Adrenal gland (tissue), 12 donors: ENCODE data around the gene NUP153. TPM values are rescaled to one million over a fixed set of nuclear protein-coding genes. Genes with fewer than 3 reads are reported as not detected.

ENCODE experiments used
- DNase-seq, 7 donors: peaks; one replicate each; pipeline ENCODE4 v3.0.0-alpha.2; 2019 to 2020
- H3K27ac ChIP-seq, 5 donors: fragments of 200-600 bp; sonication (generic) in 4 of 5; 1 replicate in 3 of 5; 2 replicates in 2 of 5; pipeline versions ENCODE4 v1.5.1 to v1.8.0; 2016 to 2020; ENCODE audit warnings: mild to moderate bottlenecking in 1 of 5
- H3K27me3 ChIP-seq: fragments of 200-600 bp; 2 replicates; pipeline ENCODE4 v1.8.0; 2021
- H3K36me3 ChIP-seq, 2 donors: fragments of 200-600 bp; replicated peaks in 1 of 2; 1 replicate in 1 of 2; 2 replicates in 1 of 2; pipeline versions ENCODE4 v1.5.1 to v1.8.0; 2018 to 2022
- H3K4me1 ChIP-seq, 2 donors: fragments of 200-600 bp; replicated peaks in 1 of 2; 1 replicate in 1 of 2; 2 replicates in 1 of 2; pipeline versions ENCODE4 v1.5.1 to v1.8.0; 2018 to 2021
- H3K4me3 ChIP-seq, 4 donors: fragments of 200-600 bp; sonication (generic) in 3 of 4; one replicate each; pipeline ENCODE4 v1.5.1; 2016 to 2018
- H3K9me3 ChIP-seq, 3 donors: fragments of 200-600 bp; sonication (generic) in 1 of 3; replicated peaks in 1 of 3; 1 replicate in 2 of 3; 2 replicates in 1 of 3; pipeline versions ENCODE4 v1.5.1 to v1.8.0; 2016 to 2021
- POLR2A ChIP-seq, 2 donors: fragments of 450-650 bp; IDR thresholded peaks; one replicate each; pipeline ENCODE4 v1.6.1; 2017; ENCODE audit warnings: antibody characterized with exemption in 2 of 2, mild to moderate bottlenecking in 2 of 2, moderate library complexity in 1 of 2
- WGBS, 4 donors: extraction: QIAGEN DNeasy Blood & Tissue Kit in 2 of 4; methylation state at CpG; one replicate each; pipeline versions ENCODE4 v1.1.5 to v1.1.7; 2013 to 2017; 5-methylcytosine and 5-hydroxymethylcytosine counted together
- intact Hi-C, 2 donors: fragments of 100-400 bp; cut with DNase I; formaldehyde crosslinking; loops; one replicate each; pipeline versions ENCODE4 v1.14.1 to v1.15.0; 2022 to 2023
- polyA plus RNA-seq, 3 donors: library from polyadenylated mRNA; stranded (reverse); fragments of 200-250 nt in 2 of 3; fragments of 350-450 nt in 1 of 3; fragmentation: Illumina TruSeq in 1 of 3; extraction: RNeasy Lipid Tissue Mini Kit (QIAGEN cat#74804) in 1 of 3; gene quantifications; one replicate each; pipeline ENCODE4 v1.2.3, GENCODE V29; 2013 to 2014
- total RNA-seq, 9 donors: library from RNA; depleted of rRNA in 4 of 9; stranded (reverse); fragments of >200 nt in 4 of 9; fragments of 120-200 nt in 1 of 9; fragmentation: NEBNext Ultra II Directional in 1 of 9; extraction: Animal tissue kit (Norgen Biotek cat#: 25700) in 1 of 9; gene quantifications; one replicate each; pipeline versions ENCODE4 v1.1.0 to v1.2.4, GENCODE V29; 2013 to 2023
- TF ChIP-seq, protein P1 (sequence below), 6 experiments: fragments of 450-650 bp in 4 of 6; fragments of 200-600 bp in 2 of 6; sonication (generic) in 1 of 6; IDR thresholded peaks; 1 replicate in 5 of 6; 2 replicates in 1 of 6; pipeline versions ENCODE4 v1.5.1 to v1.8.0; 2016 to 2021; ENCODE audit warnings: antibody characterized with exemption in 6 of 6, mild to moderate bottlenecking in 2 of 6, moderate library complexity in 1 of 6
- donor health status: healthy with polysubstance abuse.
- donor health status: Bipolar disorder and iron deficiency.
- donor health status: DM: yes; HTN: yes; CAD: no.
- donor health status: DM: no; HTN: no; CAD: no.
- donor health status: DM: no; HTN: no; CAD: no.
- donor health status: DM: yes; HTN: yes; CAD: no.

The NUP153 gene
- total and polyA plus RNA-seq, 12 donors: 4.6 to 31.4 (median 28.2) TPM

- peak; percentile 42 to 74 (median 57) for DNase-seq
- peaks cover 40 to 52% of the 10 kb centered on the region in 2 donors for H3K4me1 ChIP-seq
- H3K4me3 ChIP-seq: peak overlapping the region in 3 of 4 donors; percentile 65 to 90 (median 88)
- intact Hi-C loops: loop anchor here (5.0 to 10.0 kb wide), 2 partner anchors 101 to 103 kb away; partner anchors contain the start of gene FAM8A1 (in 2 of the 2)
- H3K9me3 ChIP-seq: no peaks in the 10 kb centered on the region
- no peak for TF ChIP-seq POLR2A (IDR thresholded peaks at IDR 0.05)
- TF ChIP-seq, protein P1, sequence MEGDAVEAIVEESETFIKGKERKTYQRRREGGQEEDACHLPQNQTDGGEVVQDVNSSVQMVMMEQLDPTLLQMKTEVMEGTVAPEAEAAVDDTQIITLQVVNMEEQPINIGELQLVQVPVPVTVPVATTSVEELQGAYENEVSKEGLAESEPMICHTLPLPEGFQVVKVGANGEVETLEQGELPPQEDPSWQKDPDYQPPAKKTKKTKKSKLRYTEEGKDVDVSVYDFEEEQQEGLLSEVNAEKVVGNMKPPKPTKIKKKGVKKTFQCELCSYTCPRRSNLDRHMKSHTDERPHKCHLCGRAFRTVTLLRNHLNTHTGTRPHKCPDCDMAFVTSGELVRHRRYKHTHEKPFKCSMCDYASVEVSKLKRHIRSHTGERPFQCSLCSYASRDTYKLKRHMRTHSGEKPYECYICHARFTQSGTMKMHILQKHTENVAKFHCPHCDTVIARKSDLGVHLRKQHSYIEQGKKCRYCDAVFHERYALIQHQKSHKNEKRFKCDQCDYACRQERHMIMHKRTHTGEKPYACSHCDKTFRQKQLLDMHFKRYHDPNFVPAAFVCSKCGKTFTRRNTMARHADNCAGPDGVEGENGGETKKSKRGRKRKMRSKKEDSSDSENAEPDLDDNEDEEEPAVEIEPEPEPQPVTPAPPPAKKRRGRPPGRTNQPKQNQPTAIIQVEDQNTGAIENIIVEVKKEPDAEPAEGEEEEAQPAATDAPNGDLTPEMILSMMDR (IDR thresholded peaks at IDR 0.05): no peak
- WGBS, 4 donors: 0 to 2% (median 1%) methylated on average over 10 of the region's 10 CpGs
- no peaks in the 10 kb centered on the region for H3K27me3 ChIP-seq
- peak overlapping the region; percentile 96 to 99 (median 99) for H3K27ac ChIP-seq
- H3K36me3 ChIP-seq: no peaks in the 10 kb centered on the region
These were observed 1.3 kb downstream of the NUP153 start for GRCh38 chr6:17705428-17705777.

GRCh38 chr6:17703256-17703694 lies 3.5 kb downstream of the NUP153 start:
- Histone ChIP-seq H3K36me3 (no peaks in the 10 kb centered on the region), H3K4me3 (no peak overlapping the region), H3K9me3 (no peaks in the 10 kb centered on the region), H3K27ac (peak overlapping the region; percentile 12 to 65 (median 20)), H3K4me1 (peaks cover 46 to 59% of the 10 kb centered on the region in 2 donors), H3K27me3 (no peaks in the 10 kb centered on the region)
- no peak for TF ChIP-seq POLR2A (IDR thresholded peaks at IDR 0.05)
- TF ChIP-seq, protein P1 (IDR thresholded peaks at IDR 0.05): no peak
- intact Hi-C loops: loop anchor here in 1 of 2 donors (10.0 kb wide), 1 partner anchor 98 kb away; the partner anchor contains the start of gene FAM8A1
- 14 to 22% (median 19%) methylated on average over 1 of the region's 1 CpG for WGBS, 4 donors
- DNase-seq: peak; percentile 37 to 76 (median 56)

DNA sequence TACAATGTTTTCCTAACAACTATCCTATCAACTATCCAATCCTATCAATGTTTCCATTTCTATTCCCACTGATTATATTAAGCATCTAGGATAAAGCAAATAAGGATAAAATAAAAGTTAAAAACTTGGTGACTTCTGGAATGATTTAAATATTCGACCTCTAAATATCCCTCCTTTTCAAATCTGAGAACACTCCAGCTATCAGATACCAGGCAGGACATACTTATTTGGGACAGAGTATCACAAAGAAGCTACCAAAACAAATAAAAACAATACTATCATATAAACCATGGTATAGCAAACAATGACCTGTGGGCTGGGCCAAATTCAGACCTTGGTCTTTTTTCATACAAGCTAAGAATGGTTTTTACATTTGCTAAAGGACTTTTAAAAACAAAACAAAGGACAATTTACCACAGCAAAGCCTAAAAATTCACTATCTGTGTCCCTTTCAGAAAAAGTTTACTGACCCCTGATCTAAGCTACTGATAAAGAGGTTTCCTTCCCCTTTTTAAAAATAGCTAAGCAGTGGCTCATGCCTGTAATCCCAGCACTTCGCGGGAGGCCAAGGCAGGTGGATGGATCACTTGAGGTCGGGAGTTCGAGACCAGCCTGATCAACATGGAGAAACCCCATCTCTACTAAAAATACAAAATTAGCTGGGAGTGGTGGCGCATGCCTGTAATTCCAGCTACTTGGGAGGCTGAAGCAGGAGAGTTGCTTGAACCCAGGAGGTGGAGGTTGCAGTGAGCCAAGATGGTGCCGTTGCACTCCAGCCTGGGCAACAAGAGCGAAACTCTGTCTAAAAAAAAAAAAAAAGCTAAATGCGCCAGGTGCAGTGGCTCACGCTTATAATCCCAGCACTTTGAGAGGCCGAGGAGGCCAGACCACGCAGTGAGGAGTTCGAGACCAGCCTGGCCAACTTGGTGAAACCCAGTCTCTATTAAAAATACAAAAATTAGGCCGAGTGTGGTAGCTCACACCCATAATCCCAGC lies 6.0 kb downstream of the NUP153 start:
- peaks cover 46 to 53% of the 10 kb centered on the region in 2 donors for H3K4me1 ChIP-seq
- intact Hi-C loops: loop anchor here in 1 of 2 donors (10.0 kb wide), 1 partner anchor 96 kb away; the partner anchor contains the start of gene FAM8A1
- H3K27ac ChIP-seq: peak overlapping the region in 1 of 5 donors; percentile 1
- H3K9me3 ChIP-seq: no peaks in the 10 kb centered on the region
- H3K4me3 ChIP-seq: no peak overlapping the region
- 81 to 84% (median 82%) methylated on average over 14 of the region's 14 CpGs for WGBS, 4 donors
- no peak for DNase-seq
- TF ChIP-seq, protein P1 (IDR thresholded peaks at IDR 0.05): no peak
- no peak for TF ChIP-seq POLR2A (IDR thresholded peaks at IDR 0.05)
- no peaks in the 10 kb centered on the region for H3K27me3 ChIP-seq
- no peaks in the 10 kb centered on the region for H3K36me3 ChIP-seq

DNA sequence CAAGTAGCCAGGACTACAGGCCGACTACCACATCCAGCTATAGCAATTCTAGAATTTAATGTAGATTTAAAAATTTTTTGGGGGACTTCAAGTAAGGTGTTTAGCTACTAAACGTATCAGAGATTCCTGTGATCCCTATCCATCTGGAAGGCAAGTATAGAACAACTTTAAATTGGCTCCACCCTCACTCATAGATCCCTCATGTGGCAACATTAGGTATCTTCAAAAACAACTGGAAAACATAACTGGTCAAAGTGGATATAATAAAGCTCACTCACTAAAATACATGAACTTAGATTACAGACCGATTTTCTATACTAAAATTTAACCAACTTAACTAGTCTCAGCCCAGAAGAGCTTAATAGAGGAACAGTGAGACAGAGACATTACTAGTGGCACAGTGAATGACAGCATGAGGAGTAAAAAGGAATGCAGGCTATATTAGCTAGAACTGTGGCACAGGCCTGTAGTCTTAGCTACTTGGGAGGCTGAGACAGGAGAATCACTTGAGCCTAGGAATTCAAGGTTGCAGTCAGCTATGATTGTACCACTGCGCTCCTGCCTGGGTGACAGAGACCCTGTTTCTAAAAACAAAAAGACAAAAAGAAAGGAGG lies 14.7 kb downstream of the NUP153 start:
- no peak overlapping the region for H3K4me3 ChIP-seq
- WGBS, 4 donors: 91 to 97% (median 93%) methylated on average over 4 of the region's 4 CpGs
- H3K27ac ChIP-seq: no peak overlapping the region
- no peaks in the 10 kb centered on the region for H3K27me3 ChIP-seq
- TF ChIP-seq, protein P1 (IDR thresholded peaks at IDR 0.05): no peak
- TF ChIP-seq POLR2A (IDR thresholded peaks at IDR 0.05): no peak
- DNase-seq: no peak
- H3K9me3 ChIP-seq: no peaks in the 10 kb centered on the region
- peaks cover 0 to 5% of the 10 kb centered on the region in 2 donors for H3K4me1 ChIP-seq
- no peaks in the 10 kb centered on the region for H3K36me3 ChIP-seq
- intact Hi-C loops: no loop called here
